ENCODE results near the gene ANKS1B. TPM values are rescaled to one million over a fixed set of nuclear protein-coding genes. Genes with fewer than 3 reads are reported as not detected.
"Not testable (repeated sequence)": the region's sequence is repeated elsewhere in the genome, so short reads cannot be mapped to it uniquely, and the experiment has no call there.

The ANKS1B gene
- total RNA-seq, 2 experiments from 2014 or later, result 0.21 to 0.36 TPM

DNA sequence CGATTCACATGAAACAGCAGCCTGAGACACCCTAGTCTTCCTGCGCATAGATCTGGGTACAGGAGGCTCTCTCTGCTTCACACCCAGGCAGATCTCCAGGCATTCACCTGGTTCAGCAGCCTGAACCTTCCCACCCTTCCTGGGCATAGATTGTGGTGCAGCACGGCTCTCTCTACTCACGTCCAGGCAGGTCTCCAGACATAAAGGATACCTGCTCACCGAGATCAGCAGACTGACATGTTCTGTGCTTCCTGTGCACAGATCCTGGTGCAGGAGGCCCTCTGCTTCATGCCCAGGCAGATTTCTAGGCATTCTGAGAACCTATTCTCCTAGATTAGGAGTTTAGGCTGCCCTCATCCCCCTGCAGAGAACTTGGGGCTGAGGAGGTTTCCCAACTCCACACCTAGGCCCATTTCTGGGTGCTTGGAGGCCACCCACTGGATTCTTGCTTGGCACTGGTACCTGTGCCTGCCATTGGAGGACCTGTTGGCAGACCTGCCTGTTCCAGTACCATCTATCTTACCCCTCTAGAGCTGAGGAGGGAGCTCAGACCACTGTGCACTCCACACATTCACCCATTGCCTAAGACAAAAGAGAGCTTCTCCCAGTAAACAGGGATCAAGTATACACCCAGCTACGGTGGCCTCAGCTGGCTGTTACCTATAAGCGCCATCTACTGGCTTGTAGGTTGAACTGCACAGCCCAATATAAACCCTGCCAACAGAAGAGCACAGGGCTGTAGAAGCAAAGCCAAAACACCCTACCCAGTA lies 365.2 kb downstream of the ANKS1B start:
- POLR2A ChIA-PET, result no interaction called here
- CTCF ChIA-PET, result no interaction called here

DNA sequence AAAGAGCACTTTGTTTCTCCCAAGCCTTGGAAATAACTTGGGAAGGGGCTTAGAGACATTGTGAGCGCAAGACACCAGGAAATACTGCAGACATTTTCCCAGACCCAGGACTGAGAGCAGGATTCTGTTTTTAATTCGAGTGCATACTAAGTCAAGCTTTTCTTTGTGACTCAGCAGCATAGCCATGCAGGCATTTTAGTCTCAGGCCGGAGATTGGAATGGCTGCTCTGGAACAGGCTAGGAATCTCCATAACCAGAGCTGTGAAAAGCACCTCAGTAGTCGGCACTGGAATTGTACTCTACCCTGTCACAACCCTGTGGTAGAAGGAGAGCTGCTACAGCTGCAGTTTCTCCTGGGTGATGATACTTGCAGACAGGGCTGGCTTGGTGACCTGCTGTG lies 366.1 kb downstream of the ANKS1B start:
- POLR2A ChIA-PET, result no interaction called here
- CTCF ChIA-PET, result no interaction called here

DNA sequence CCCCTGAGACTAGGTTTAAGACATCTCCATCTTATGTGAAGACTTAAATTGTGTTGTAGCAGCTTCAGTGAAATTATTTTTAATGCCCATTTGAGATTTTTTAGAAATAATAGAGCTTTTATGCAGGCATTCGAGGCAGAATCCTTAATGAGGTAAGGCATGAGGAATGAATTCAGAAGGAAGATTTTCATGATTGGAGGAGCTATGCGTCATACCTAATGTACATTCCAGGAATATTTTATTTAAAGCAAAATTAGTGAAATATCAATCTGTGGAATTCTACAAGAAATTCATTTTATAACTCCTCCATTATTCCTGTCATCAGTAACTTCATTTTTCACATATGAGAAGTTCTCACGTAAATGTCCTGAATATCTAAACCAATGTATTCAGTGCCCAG lies 373.1 kb downstream of the ANKS1B start:
- CTCF ChIA-PET, result no interaction called here
- POLR2A ChIA-PET, result no interaction called here

DNA sequence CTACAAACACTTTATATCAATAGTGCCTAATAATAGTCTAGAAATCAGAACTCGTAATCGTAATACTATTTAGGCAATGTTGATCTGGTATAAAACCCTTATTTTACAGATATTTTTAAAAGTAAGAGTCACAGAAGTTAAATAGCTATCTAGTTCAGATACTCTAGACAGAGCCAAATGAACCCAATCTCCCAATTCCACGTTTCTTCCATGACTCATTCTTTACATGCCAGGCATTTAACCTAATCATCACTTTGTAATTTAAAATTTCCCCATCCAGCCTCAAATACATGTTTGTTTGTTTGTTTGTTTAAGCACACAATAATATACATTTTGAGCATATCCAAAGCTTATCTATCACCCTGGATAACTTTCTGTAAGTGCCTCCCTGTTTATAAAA lies 373.6 kb downstream of the ANKS1B start:
- ChIA-PET POLR2A (no interaction called here), CTCF (no interaction called here)

DNA sequence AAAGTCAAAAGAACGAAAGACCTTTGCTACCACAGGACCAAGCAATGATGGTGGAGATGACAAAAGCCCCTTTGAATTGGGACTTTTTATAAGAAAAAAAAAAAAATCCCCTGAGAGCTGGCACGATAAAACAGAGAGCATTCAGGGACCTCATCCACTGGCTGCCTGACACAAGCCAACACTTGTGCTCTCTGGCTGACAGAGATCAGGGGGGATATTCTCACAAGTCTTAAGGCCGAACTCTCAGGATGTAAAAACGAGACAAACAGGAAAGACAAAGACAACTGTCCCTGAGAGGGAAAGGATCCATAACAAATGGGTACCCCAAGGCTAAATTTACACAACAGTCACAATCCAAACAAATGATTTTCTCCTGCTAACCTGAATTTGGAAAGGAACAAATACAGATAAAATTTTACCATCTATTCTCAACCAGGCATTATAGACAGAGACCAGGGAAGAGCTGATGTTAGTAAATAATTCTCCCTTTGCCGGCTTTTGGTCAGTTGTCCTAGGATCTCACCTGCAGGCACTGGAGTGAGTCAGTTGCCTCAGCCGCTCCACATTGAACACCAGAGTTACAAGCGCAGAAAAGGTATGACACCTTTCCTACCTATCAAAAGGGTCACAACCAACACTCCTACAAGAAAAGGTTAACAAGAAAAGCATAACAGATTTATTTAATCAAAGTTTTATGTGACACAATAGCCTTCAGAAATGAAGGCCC lies 375.1 kb downstream of the ANKS1B start:
- POLR2A ChIA-PET, result no interaction called here
- CTCF ChIA-PET, result no interaction called here

DNA sequence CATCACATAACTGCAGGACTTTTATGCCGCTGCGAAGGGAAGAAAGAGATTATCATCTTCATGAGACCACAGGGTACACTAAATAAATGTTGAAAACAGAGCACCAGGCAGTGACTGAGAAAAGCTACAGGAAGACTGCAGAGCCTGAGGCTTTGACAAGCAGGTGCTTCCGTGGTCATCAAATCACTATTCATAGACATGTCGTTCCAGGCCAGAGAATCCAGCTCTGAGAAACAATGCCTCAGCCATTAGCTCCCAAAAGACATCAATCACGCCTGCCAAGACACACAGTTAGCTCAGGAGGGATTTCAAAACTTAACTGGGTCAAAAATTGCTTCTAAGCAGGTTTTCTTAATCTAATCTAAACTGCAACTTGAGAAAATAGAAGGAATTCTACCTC lies 384.3 kb downstream of the ANKS1B start:
- ChIA-PET CTCF (no interaction called here), POLR2A (no interaction called here)

DNA sequence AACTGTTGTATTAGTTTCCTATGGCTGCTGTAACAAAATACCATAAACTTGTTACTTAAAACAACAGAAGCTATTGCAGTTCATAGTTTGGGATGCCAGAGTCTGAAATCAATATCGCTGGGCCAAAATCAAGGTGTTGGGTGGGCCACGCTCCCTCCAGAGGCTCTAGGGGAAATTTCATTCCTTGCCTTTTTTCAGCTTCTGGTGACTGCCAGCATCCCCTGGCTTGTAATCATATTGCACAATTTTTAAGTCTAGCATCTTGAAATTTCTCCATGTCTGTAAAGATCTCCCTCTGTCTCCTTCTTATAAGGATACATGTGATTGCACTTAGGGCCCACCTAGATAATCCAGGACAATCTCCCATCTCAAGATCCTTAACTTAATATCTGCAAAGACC lies 386.0 kb downstream of the ANKS1B start:
- ChIA-PET POLR2A (no interaction called here), CTCF (no interaction called here)

DNA sequence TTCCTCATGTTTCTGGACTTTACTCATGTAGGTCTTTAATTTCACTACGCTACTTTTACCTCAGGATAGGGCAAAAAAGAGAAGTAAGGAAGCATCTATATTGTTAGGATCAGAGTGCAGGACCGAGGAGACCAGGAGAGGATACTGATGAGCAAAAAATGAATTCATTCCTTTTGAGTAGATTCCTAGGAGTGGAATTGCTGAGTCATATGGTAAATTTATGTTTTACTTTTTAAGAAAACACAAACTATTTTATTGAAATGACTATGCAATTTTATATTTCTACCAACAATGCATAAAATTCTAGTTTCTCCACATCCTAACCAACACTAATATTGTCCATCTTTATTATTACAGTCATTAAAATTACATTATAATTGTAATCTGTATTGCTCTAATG lies 388.0 kb downstream of the ANKS1B start:
- ChIA-PET CTCF (no interaction called here), POLR2A (no interaction called here)

DNA sequence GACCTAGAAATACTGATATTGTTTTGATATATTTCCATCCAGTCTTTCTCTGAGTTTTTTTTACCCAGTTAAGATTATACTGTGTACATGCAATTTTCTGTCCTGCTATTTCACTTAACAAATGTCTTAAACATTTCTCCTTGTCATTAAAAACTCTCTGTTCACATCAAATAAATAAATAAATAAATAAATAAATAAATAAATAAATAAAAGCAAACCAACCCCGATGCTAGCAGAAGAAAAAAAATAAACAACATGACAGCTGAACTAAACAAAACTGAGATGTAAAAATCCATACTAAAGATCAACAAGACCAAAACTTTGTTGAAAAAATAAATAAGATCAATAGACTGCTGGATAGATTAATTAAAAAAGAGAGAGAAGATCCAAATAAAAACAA lies 407.6 kb downstream of the ANKS1B start:
- POLR2A ChIA-PET, CTCF ChIA-PET: not testable (repeated sequence)

DNA sequence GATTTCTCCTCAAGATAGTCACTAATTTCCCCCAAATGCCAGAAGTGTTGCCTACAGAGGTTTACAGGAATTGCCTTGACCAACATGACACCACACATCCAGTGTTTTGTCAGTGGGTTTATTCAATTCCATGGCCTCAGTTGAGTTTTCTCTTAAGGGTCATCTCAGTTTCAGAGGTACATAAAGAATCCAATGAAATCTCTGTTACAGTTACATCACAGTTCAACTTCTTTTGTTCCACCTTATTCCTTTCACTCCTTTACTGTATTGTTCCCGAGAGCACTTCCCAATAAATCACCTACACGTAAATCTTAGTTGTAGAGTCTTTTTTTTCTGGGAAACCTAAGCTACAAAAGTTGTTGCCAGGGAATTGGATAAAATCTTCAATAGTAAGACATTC lies 410.8 kb downstream of the ANKS1B start:
- CTCF ChIA-PET, result no interaction called here
- POLR2A ChIA-PET, result no interaction called here

DNA sequence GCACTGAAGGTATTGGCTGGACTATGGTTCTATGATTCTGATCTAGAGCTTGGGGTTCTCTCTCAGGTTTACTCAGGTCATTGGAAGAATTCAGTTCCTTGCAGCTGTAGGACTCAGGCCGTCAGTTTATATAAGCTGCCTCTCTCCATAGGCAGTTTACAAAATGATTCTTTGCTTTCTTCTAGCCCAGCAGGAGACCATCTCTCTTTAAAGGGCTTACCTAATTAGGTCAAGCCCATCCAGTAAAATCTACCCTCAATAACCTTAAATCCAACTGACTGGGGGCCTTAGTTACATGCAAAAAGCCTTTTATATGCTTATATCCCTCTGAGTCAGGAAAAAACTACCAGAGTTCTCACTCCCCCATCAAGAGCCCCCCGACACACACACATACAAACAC lies 417.7 kb downstream of the ANKS1B start:
- CTCF ChIA-PET, result no interaction called here
- POLR2A ChIA-PET, result no interaction called here

DNA sequence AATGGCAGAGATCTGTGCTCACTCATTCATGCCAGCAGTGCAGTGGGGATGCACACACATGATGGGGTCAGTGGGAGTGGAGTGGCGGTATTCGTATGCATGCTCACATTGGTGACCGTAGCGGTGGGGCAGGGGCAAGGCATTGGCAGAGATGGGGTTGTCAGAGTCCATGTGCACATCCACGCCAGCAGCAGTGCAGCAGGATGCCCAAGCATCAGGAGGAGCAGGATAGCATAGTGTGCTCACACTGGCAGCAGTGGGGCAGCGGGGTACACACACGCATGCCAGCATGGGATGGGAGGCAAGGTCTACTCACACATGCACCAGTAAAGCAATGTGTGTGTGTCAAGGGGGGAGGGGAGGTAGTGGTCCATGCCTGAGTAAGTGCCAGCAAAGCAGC lies 426.6 kb downstream of the ANKS1B start:
- ChIA-PET POLR2A (no interaction called here), CTCF (no interaction called here)

DNA sequence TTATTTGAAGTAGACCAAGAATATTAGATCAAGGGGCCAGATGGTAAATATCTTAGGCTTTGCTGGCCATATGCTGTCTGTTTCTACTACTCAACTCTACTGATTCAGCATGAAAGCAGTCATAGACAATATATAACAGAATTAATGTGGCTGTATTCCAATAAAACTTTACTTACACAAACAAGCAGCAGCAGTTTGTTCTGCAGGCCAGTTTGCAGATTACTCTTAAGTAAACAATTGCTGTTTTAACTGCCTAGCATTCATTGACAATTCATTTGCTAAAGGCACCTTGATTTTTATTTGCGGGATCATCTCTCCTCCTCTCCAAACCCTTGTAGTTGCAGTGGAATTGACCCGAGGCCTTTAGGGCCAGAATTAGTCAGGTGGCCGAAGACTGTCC lies 431.3 kb downstream of the ANKS1B start:
- CTCF ChIA-PET, result no interaction called here
- POLR2A ChIA-PET, result no interaction called here

DNA sequence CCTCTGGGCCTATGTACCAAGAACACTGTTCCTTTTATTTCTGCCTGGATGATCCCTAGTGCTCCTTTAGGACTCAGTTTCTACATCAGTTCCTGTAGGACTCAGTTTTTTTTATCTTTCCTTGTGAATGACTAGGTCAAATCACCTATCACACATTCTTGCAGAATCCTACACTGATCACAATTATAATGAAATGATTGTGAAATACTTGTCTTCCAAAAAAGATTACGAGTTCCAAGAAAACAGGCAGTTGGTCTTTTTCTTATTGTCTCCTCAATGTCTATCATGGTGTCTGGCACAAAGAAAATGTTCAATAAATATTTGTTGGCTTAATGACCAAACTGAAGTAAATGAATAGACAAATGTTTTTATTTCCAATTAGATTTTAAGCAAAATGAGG lies 432.7 kb downstream of the ANKS1B start:
- POLR2A ChIA-PET, result no interaction called here
- CTCF ChIA-PET, result no interaction called here

DNA sequence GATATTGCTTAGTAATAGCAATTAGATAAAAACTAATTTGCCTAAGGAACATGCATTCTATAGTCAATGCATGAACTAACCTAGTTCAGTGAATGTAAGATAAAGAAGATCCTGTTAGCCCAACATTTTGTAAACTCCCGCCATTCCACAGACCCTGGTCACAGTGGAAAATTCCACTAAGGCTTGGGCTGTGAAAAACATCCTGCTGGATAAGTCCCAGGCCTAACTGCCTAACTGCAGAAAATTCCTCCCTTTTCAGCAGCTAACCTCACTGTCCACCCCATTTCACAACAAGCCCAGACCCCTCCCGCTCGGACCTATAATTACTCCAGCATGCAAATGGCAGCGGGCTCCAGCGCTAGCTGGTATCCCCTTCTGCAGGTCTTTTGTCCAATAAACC lies 435.1 kb downstream of the ANKS1B start:
- ChIA-PET POLR2A (no interaction called here), CTCF (no interaction called here)

DNA sequence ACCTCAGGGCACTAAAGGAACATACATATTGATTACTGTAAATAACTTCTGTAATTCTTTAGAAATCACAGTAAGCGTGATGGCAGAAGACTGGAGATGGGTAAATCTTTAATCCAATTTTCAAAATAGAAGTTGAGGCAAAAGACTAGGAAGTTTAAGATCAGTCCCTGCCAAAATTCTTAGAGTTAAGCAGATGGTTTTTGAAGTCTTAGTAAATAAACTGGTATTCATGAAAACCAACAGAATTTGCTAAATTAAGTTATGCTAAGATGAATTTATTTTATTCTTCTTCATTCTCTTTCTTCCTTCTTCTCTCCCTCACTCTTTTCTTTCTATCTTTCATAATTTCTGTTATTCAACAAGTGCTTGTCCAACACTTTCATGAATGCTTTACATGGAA lies 435.5 kb downstream of the ANKS1B start:
- POLR2A ChIA-PET, result no interaction called here
- CTCF ChIA-PET, result no interaction called here

DNA sequence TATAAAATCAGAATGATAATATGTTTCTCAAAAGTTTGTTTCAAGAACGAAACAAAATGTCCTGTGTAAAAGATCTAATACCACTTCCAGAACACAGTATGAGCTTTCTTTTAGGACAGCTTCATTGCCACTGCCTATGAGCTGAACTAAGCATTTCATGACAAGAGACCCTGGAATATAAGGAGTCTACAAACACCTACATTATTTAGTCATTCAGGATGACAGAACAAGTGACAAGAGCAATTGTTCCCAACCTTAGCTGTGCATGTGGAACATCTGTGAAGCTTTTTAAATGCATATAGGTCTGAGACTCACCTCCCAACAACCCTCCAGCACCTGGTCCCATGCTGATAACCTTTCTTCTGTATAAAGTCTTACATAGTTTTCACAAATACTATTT lies 440.3 kb downstream of the ANKS1B start:
- POLR2A ChIA-PET, result no interaction called here
- CTCF ChIA-PET, result no interaction called here

DNA sequence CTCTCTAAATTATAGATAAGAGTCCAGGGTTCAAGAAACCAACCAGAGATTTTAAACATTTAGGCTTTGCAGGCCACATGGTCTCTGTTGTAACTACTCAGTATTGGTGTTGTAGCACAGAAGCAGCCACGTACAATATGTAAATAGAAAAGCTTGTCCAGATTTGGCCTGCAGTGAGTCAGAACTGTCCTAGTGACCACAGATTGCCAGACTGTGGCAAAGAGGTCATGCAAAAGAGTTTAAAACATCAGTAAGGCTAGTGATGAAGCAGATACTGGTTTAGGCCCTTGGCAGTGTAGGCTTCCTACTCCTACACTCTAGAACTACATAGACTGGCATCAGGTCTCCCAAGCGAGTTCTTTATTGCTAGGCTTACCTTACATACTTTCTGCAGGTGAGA lies 454.8 kb downstream of the ANKS1B start:
- ChIA-PET POLR2A (no interaction called here), CTCF (no interaction called here)

DNA sequence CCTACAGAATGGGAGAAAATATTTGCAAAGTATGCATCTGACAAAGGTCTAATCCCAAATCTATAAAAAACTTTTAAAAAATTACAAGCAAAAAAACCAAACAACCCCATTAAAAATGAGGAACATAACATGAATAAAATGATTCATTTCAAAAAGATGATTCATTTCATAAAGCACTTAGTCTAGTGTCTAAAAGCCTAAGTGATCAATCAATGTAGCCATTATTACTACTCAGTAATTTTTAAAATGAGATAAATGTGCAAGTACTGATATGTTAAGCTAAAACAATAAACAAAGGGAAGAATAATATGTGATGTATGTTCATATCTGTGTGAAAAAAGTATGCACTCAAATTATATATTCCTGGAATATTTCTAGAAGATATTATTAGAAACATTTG lies 456.3 kb downstream of the ANKS1B start:
- ChIA-PET POLR2A (no interaction called here), CTCF (no interaction called here)

DNA sequence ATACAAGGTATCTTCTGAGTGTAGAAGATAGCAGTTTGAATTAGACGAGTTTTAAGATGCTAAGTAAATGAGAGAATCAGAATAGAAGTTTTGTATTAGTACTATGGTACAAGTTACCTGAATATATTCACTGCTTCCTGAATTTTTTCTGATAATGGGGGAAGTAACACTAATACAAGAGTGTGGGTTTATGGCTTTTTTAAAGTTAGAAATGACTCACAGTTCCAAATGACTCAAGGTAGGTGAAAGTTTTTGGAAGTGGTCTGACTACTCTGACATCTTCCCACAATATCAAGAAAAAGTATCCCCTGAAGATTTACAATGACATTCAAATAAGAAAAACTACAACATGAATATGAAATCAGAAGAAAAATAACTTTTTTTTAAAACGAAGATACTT lies 460.9 kb downstream of the ANKS1B start:
- CTCF ChIA-PET, result no interaction called here
- POLR2A ChIA-PET, result no interaction called here

DNA sequence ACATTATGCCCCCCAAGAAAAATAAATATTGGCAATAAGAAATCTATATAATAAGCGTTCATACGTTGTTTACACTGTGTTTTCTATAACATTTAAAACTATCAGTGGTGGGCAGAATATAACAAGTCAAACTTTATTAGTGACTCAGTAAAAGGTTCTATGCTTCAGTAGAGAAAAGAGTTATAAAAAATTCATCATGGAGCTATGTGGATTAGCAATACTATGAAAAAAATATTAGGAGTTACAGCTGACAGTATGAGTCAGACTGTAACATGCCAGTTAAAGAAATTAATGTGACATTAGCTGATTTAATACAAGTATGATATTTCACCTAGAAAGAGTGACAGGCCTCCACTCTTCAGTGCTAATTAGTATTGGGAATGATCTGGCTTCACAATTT lies 462.3 kb downstream of the ANKS1B start:
- POLR2A ChIA-PET, result no interaction called here
- CTCF ChIA-PET, result no interaction called here

DNA sequence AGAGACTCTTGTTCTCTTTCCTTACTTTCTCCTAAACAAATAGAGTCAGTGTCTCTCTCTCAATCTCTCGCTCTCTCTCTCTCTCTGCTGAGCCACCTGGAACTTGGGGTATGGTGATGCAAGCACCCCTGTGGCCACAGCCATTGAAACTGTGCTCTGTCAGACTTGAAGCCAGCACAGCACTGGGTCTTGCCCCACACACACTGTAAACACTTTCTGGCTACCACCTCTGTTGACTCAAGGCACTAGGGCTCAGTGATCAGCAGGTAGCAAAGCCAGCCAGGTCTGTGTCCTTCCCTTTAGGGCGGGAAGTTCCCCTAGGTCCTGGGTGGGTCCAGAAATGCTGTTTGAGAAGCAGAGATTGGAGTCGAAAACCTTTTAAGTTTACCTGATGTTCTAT lies 463.1 kb downstream of the ANKS1B start:
- POLR2A ChIA-PET, result no interaction called here
- CTCF ChIA-PET, result no interaction called here
